GM23338 (cell line): ENCODE measurements around the gene EHD1. TPM values are rescaled to one million over a fixed set of nuclear protein-coding genes. Genes with fewer than 3 reads are reported as not detected.

Experiments used
- ATAC-seq: fragments of 200-7000 bp; cut with Tn5 transposase; 3 replicates; pipeline ENCODE4 v1.9.1; 2020
- DNase-seq: peaks from one replicate; pipeline ENCODE4 v3.0.0-alpha.2; 2015; ENCODE audit warnings: low spot score
- H2AFZ ChIP-seq: fragments of 200-600 bp; sonication (generic); 2 replicates; pipeline ENCODE4 v1.8.0; 2016; ENCODE audit warnings: antibody characterized with exemption, mild to moderate bottlenecking, moderate library complexity
- H3F3A ChIP-seq: fragments of 200-600 bp; sonication (generic); replicated peaks from 2 replicates; pipeline ENCODE4 v1.8.0; 2017; ENCODE audit warnings: antibody characterized with exemption, mixed run types, low read depth
- H3K27ac ChIP-seq: fragments of 200-600 bp; sonication (generic); 2 replicates; pipeline ENCODE4 v1.6.1; 2016; ENCODE audit warnings: low read depth
- H3K27me3 ChIP-seq: fragments of 200-600 bp; sonication (generic); 2 replicates; pipeline ENCODE4 v1.8.0; 2016; ENCODE audit warnings: mild to moderate bottlenecking, mixed run types, moderate library complexity; ENCODE audit not compliant: insufficient read depth
- H3K36me3 ChIP-seq: fragments of 200-600 bp; sonication (generic); 2 replicates; pipeline ENCODE4 v1.8.0; 2016; ENCODE audit warnings: mild to moderate bottlenecking; ENCODE audit not compliant: insufficient read depth
- H3K4me1 ChIP-seq: fragments of 200-600 bp; sonication (generic); 2 replicates; pipeline ENCODE4 v1.8.0; 2016; ENCODE audit warnings: mild to moderate bottlenecking, moderate library complexity; ENCODE audit not compliant: insufficient read depth
- H3K4me2 ChIP-seq: fragments of 200-600 bp; sonication (generic); 2 replicates; pipeline ENCODE4 v1.7.1; 2017; ENCODE audit warnings: mixed run types
- H3K4me3 ChIP-seq: fragments of 200-600 bp; sonication (generic); 2 replicates; pipeline ENCODE4 v1.6.1; 2016; ENCODE audit warnings: mixed run types
- H3K79me2 ChIP-seq: fragments of 200-600 bp; sonication (generic); replicated peaks from 2 replicates; pipeline ENCODE4 v1.8.0; 2017; ENCODE audit warnings: mild to moderate bottlenecking; ENCODE audit not compliant: insufficient read depth
- H3K9me2 ChIP-seq: fragments of 200-600 bp; sonication (generic); 2 replicates; pipeline ENCODE4 v1.8.0; 2017; ENCODE audit not compliant: insufficient read depth
- H4K20me1 ChIP-seq: fragments of 200-600 bp; sonication (generic); replicated peaks from 2 replicates; pipeline ENCODE4 v1.8.0; 2017; ENCODE audit warnings: mild to moderate bottlenecking; ENCODE audit not compliant: insufficient read depth
- H3K27ac Mint-ChIP-seq: 2 replicates; pipeline ENCODE4 v1.8.0; 2020; ENCODE audit warnings: inconsistent platforms, mild to moderate bottlenecking, moderate library complexity, mixed read lengths
- H3K27me3 Mint-ChIP-seq: 3 replicates; pipeline ENCODE4 v1.8.0; 2022; ENCODE audit warnings: low read depth, mild to moderate bottlenecking, moderate library complexity, mixed read lengths, inconsistent platforms; ENCODE audit not compliant: insufficient read depth, poor library complexity
- H3K36me3 Mint-ChIP-seq: 3 replicates; pipeline ENCODE4 v1.8.0; 2021; ENCODE audit warnings: low read depth, mild to moderate bottlenecking, inconsistent platforms, moderate library complexity, mixed read lengths
- H3K4me1 Mint-ChIP-seq: 3 replicates; pipeline ENCODE4 v1.8.0; 2020; ENCODE audit warnings: mild to moderate bottlenecking, inconsistent platforms, mixed read lengths
- H3K4me3 Mint-ChIP-seq: 3 replicates; pipeline ENCODE4 v1.8.0; 2021; ENCODE audit warnings: moderate library complexity, mild to moderate bottlenecking, inconsistent platforms, mixed read lengths
- H3K9me3 Mint-ChIP-seq: 3 replicates; pipeline ENCODE4 v1.8.0; 2020; ENCODE audit warnings: moderate library complexity, mild to moderate bottlenecking, inconsistent platforms, mixed read lengths
- CREB1 ChIP-seq: fragments of 250-450 bp; sonication (Bioruptor Pico); IDR thresholded peaks from 2 replicates; pipeline ENCODE4 v1.5.0; 2020; ENCODE audit warnings: low read depth, mild to moderate bottlenecking, moderate library complexity
- EZH2phosphoT487 ChIP-seq: fragments of 200-600 bp; sonication (generic); IDR thresholded peaks from one replicate; pipeline ENCODE4 v1.8.1; 2018; ENCODE audit warnings: antibody characterized with exemption; ENCODE audit not compliant: unreplicated experiment
- JUNB ChIP-seq: IDR thresholded peaks from one replicate; pipeline ENCODE4 v1.6.1; 2016; ENCODE audit warnings: antibody characterized with exemption; ENCODE audit not compliant: unreplicated experiment
- NANOG ChIP-seq: IDR thresholded peaks from 2 replicates; pipeline ENCODE4 v1.6.1; 2016; ENCODE audit warnings: antibody characterized with exemption, borderline replicate concordance
- POLR2AphosphoS5 ChIP-seq: IDR thresholded peaks from 2 replicates; pipeline ENCODE4 v1.6.1; 2016; ENCODE audit warnings: antibody characterized with exemption, low read depth
- REST ChIP-seq: IDR thresholded peaks from one replicate; pipeline ENCODE4 v1.6.1; 2018; ENCODE audit warnings: antibody characterized with exemption; ENCODE audit not compliant: unreplicated experiment
- ZNF114 ChIP-seq: fragments of 250-450 bp; sonication (Bioruptor Pico); IDR thresholded peaks from 2 replicates; pipeline ENCODE4 v1.5.0; 2020; ENCODE audit warnings: mild to moderate bottlenecking, moderate library complexity
- polyA plus RNA-seq: library from polyadenylated mRNA; unstranded; fragments of >200 nt; fragmentation: Nextera tagmentation; extraction: Ambion mirVana; gene quantifications from 2 replicates; pipeline ENCODE4 v1.2.1, GENCODE V29; 2016
- total RNA-seq: library from RNA; depleted of rRNA; stranded (reverse); fragments of >200 nt; shearing (Covaris generic); gene quantifications from 2 replicates; pipeline ENCODE4 v1.2.3, GENCODE V29; 2014
- TF ChIP-seq, protein P1 (sequence below), 2 experiments: fragments of 200-600 bp in 1 of 2; sonication (generic) in 1 of 2; conservative IDR thresholded peaks; 2 replicates each; pipeline versions ENCODE4 v1.5.1 to v1.6.1; 2016 to 2017; ENCODE audit warnings: antibody characterized with exemption in 2 of 2, low read depth in 2 of 2, mild to moderate bottlenecking in 2 of 2, moderate library complexity in 1 of 2

The EHD1 gene
- total and polyA plus RNA-seq, 2 experiments from 2014 or later: 16.7 to 69.7 TPM

DNA sequence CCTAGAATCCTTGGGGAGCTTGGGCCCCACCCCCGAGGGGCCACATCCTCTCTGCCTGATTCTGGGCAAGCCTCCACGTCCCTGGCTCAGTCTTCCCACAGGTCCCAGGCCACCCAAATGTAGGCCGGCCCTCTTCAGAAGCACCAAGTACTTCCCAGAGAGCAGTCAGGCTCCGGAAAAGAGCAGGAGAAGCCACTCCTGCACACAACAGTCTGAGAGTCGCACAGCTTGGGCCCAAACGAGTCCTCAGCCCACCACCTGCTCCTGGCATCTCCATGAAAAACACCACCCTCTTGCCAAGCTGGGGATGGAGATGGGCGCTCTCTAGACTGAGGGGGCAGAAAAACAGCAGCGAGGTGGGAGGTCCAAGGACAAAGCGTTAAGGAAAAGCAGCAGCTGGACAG is 15.4 kb downstream of the EHD1 start:
- DNase-seq (no peak), ATAC-seq (peak; percentile 9)
- Mint-ChIP-seq H3K27ac (peak overlapping the region; percentile 86), H3K27me3 (peaks cover 4% of the 10 kb centered on the region), H3K4me3 (no peak overlapping the region), H3K9me3 (no peaks in the 10 kb centered on the region), H3K4me1 (peaks cover 18% of the 10 kb centered on the region), H3K36me3 (no peaks in the 10 kb centered on the region; the same call in 1 of the 3 replicates)
- Histone ChIP-seq H3K4me3 (no peak overlapping the region), H3K4me1 (peaks cover 23% of the 10 kb centered on the region), H3F3A (0 out of 2 replicates have a peak, but pooled peaks cover 4% of the 10 kb centered on the region), H4K20me1 (no peaks in the 10 kb centered on the region), H3K27ac (peak overlapping the region; percentile 69; the same call in 1 of the 2 replicates), H3K27me3 (no peaks in the 10 kb centered on the region), H3K36me3 (no peaks in the 10 kb centered on the region), H3K79me2 (peaks cover 20% of the 10 kb centered on the region), H3K4me2 (peak overlapping the region; percentile 38; the same call in 1 of the 2 replicates), H2AFZ (no peak overlapping the region), H3K9me2 (no peaks in the 10 kb centered on the region)
- TF ChIP-seq CREB1 (CRISPR knock-in tag) (no peak), JUNB (no peak), POLR2AphosphoS5 (no peak)

DNA sequence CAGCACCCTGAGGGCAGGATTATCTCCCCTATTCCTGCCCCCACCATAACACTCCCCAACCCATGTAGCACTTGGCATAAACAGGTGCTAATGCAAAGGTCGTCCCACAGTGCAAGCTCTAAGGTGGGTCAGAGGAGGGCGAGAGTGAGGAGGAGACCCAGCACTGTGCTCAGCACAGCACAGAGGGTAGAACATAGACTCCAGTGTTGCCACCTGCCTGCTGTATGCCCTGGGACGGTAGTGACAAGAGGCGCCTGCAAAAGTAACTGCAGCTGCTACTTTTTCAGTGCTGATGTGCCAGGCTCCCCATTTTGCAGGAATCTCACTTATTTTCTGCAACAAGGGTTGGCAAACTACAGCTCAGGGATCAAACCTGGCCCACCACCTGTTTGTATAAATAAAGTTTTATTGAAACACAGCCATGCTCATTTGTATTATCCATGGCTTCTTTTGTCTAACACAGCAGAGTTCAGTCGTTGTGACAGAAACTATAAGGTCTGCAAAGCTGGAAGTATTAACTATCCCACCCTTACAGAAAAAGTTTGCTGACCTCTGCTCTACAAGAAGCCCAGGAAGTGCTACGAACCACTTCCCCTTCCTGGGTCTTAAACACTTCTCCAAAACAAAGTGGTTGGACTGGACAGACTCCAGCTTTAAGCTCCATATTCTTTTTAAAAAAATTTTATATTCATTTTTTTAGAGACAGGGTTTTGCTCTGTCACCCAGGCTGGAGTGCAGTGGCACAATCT is 17.0 kb downstream of the EHD1 start:
- H2AFZ ChIP-seq: no peak overlapping the region
- no peaks in the 10 kb centered on the region for H3K27me3 ChIP-seq
- no peak overlapping the region for H3K4me2 ChIP-seq
- no peaks in the 10 kb centered on the region for H3K9me3 Mint-ChIP-seq
- H3K27ac Mint-ChIP-seq: no peak overlapping the region
- H3K4me1 ChIP-seq: peaks cover 23% of the 10 kb centered on the region
- H4K20me1 ChIP-seq: no peaks in the 10 kb centered on the region
- H3F3A ChIP-seq: 0 out of 2 replicates have a peak, but pooled peaks cover 4% of the 10 kb centered on the region
- H3K4me1 Mint-ChIP-seq: peaks cover 18% of the 10 kb centered on the region
- no peak overlapping the region for H3K27ac ChIP-seq
- no peak overlapping the region for H3K4me3 ChIP-seq
- H3K79me2 ChIP-seq: peaks cover 20% of the 10 kb centered on the region
- peaks cover 4% of the 10 kb centered on the region for H3K27me3 Mint-ChIP-seq
- peak; percentile 34 for ATAC-seq
- no peak for DNase-seq
- H3K4me3 Mint-ChIP-seq: no peak overlapping the region
- TF ChIP-seq, protein P1, sequence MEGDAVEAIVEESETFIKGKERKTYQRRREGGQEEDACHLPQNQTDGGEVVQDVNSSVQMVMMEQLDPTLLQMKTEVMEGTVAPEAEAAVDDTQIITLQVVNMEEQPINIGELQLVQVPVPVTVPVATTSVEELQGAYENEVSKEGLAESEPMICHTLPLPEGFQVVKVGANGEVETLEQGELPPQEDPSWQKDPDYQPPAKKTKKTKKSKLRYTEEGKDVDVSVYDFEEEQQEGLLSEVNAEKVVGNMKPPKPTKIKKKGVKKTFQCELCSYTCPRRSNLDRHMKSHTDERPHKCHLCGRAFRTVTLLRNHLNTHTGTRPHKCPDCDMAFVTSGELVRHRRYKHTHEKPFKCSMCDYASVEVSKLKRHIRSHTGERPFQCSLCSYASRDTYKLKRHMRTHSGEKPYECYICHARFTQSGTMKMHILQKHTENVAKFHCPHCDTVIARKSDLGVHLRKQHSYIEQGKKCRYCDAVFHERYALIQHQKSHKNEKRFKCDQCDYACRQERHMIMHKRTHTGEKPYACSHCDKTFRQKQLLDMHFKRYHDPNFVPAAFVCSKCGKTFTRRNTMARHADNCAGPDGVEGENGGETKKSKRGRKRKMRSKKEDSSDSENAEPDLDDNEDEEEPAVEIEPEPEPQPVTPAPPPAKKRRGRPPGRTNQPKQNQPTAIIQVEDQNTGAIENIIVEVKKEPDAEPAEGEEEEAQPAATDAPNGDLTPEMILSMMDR (conservative IDR thresholded peaks at IDR 0.05; ENCODE audit: low read depth in 2 of 2): peak; percentile 14 to 37; a peak in 2 of 4 replicates
- no peak for TF ChIP-seq EZH2phosphoT487
- H3K9me2 ChIP-seq: no peaks in the 10 kb centered on the region
- H3K36me3 ChIP-seq: no peaks in the 10 kb centered on the region
- H3K36me3 Mint-ChIP-seq: no peaks in the 10 kb centered on the region; the same call in 2 of the 3 replicates

GRCh38 chr11:64859542-64860414 is 18.6 kb downstream of the EHD1 start:
- H3K4me1 ChIP-seq: peaks cover 23% of the 10 kb centered on the region
- no peak overlapping the region for H3K27ac ChIP-seq
- Mint-ChIP-seq H3K27me3 (peaks cover 12% of the 10 kb centered on the region), H3K4me1 (peaks cover 26% of the 10 kb centered on the region), H3K9me3 (no peaks in the 10 kb centered on the region), H3K4me3 (no peak overlapping the region), H3K36me3 (no peaks in the 10 kb centered on the region; the same call in 2 of the 3 replicates), H3K27ac (no peak overlapping the region)
- DNase-seq (no peak), ATAC-seq (no peak)
- H4K20me1 ChIP-seq: no peaks in the 10 kb centered on the region
- H2AFZ ChIP-seq: no peak overlapping the region
- H3K4me3 ChIP-seq: no peak overlapping the region
- 0 out of 2 replicates have a peak, but pooled peaks cover 4% of the 10 kb centered on the region for H3F3A ChIP-seq
- H3K4me2 ChIP-seq: no peak overlapping the region
- no peaks in the 10 kb centered on the region for H3K27me3 ChIP-seq
- H3K36me3 ChIP-seq: no peaks in the 10 kb centered on the region
- H3K79me2 ChIP-seq: peaks cover 8% of the 10 kb centered on the region
- no peaks in the 10 kb centered on the region for H3K9me2 ChIP-seq
- TF ChIP-seq POLR2AphosphoS5: no peak
- no peak for TF ChIP-seq ZNF114 (CRISPR knock-in tag)
- no peak for TF ChIP-seq JUNB
- TF ChIP-seq REST: no peak
- no peak for TF ChIP-seq CREB1 (CRISPR knock-in tag)
- no peak for TF ChIP-seq NANOG
- TF ChIP-seq, protein P1 (conservative IDR thresholded peaks at IDR 0.05; ENCODE audit: low read depth in 2 of 2): no peak
